ENCODE results near the gene EML3.
A peak's percentile ranks its signal among the peaks of the same experiment; 100 is the strongest.

EML3 gene

DNA sequence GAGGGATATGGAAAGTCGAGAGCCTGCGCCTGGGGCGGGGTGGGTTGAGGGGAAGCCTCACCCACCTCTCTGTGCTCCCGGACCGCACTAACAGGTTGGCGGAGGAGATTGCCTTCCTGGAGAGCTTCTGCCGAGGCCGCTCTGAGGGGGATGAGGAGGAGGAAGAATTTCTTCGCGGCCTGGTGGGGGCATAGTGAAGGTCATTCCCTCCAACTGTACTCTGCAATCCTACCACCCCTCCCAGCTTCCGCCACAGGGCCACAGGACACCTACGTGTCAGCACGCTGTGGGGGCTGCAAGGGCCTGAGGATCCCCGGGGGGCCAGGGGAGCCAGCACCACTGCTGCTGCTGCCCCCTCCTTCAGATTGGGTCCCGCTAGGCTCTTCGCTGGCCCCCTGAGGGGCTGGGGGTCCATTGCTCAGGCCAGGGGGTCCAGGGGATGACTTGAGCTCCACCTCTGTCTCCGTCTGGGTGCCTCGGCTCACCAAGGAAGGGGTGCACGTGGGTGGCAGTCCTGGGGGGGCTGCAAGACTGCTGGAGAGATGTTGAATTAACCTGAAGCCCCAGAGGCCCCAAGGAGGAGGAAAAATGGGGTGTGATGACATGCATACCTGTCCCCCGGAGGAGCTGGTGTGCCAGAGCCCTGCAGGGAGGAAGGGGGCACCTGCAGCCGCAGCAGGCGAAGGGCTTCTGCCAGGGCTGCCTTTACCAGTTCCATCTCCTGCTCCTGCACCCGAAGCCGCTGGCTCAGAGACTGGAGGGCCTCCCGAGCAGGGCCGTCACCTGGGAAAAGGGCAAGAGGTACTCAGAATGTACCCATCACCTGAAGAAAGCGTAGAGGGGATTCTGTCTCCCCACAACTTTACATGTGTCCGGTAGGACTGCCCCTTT, 1.5 kb downstream of the EML3 start:
- no peaks in the 10 kb centered on the region for H3K9me3 Mint-ChIP-seq
- peak overlapping the region; percentile 88 to 93 for H3K4me3 Mint-ChIP-seq
- peaks cover 38 to 53% of the 10 kb centered on the region in 2 donors for H3K4me1 Mint-ChIP-seq (ENCODE audit: low read depth in 2 of 2)

GRCh38 chr11:62610403-62610802, 2.2 kb downstream of the EML3 start:
- Mint-ChIP-seq H3K27ac (peak overlapping the region; percentile 94 to 97), H3K36me3 (ENCODE audit: insufficient read depth) (peaks cover 44% of the 10 kb centered on the region)

More for the DNA sequence above, 1.5 kb downstream of the EML3 start:
- H3K36me3 Mint-ChIP-seq (ENCODE audit: insufficient read depth) = peaks cover 39% of the 10 kb centered on the region
- peak overlapping the region; percentile 94 to 97 for H3K27ac Mint-ChIP-seq
- no peaks in the 10 kb centered on the region for H3K27me3 Mint-ChIP-seq
- no peak for ATAC-seq (replicated peaks)
- no peak for DNase-seq

DNA sequence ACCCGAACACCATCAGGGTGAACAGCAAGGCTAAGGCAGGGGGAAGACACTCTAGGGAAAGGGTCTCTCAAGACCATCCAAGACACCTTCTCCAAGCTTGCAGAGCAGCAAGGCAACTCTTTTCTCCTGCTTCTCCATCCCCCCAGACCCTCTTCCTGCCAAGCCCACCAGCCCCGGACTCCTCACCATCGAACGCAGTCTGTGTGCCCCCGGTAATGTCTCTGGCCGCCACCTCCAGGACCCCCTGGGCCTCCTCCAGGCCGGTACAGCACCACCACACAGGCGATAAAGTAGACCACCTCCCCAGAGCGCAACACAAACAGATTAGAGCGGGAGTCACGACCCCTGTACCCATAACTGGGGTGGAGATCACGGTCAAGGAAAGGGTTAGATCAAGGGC, 3.8 kb downstream of the EML3 start:
- ATAC-seq (replicated peaks) (no peak), DNase-seq (no peak)
- Mint-ChIP-seq H3K36me3 (ENCODE audit: insufficient read depth) (peaks cover 51% of the 10 kb centered on the region), H3K4me1 (ENCODE audit: low read depth in 2 of 2) (peaks cover 35 to 49% of the 10 kb centered on the region in 2 donors), H3K27ac (peak overlapping the region in 1 of 2 donors; percentile 63), H3K27me3 (no peaks in the 10 kb centered on the region), H3K9me3 (no peaks in the 10 kb centered on the region), H3K4me3 (no peak overlapping the region)

More at GRCh38 chr11:62610403-62610802, 2.2 kb downstream of the EML3 start:
- Mint-ChIP-seq H3K4me1 (ENCODE audit: low read depth in 2 of 2) (peaks cover 38 to 53% of the 10 kb centered on the region in 2 donors), H3K27me3 (no peaks in the 10 kb centered on the region), H3K4me3 (peak overlapping the region; percentile 88 to 93), H3K9me3 (no peaks in the 10 kb centered on the region)
- DNase-seq (no peak), ATAC-seq (replicated peaks) (no peak)

- Mint-ChIP-seq H3K9me3 (no peaks in the 10 kb centered on the region), H3K36me3 (ENCODE audit: insufficient read depth) (peaks cover 48% of the 10 kb centered on the region), H3K4me3 (no peak overlapping the region), H3K27me3 (no peaks in the 10 kb centered on the region), H3K27ac (peak overlapping the region in 1 of 2 donors; percentile 78), H3K4me1 (ENCODE audit: low read depth in 2 of 2) (peaks cover 43 to 48% of the 10 kb centered on the region in 2 donors)
- DNase-seq (no peak), ATAC-seq (replicated peaks) (no peak)
These were observed 4.9 kb downstream of the EML3 start for GRCh38 chr11:62607714-62608113.

DNA sequence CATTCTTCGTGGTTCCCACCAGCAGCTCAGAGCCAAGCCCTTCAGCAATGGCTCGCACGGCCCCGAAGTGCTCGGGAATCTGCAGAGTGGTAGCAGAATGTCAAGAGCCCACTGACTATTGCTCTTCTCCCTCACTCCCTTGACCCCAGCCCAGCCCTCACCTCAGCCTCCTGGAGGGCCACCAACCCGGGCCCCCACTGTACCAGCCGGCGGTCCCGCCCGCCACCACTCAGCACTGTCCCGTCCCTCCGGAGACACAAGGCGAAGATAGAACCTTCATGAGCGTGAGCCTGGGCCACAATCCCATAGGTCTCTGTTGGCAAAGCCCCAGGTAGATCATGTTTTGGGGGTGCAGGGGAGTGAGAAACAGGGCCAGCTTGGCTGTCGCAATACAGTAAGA, 6.7 kb downstream of the EML3 start:
- Mint-ChIP-seq H3K36me3 (ENCODE audit: insufficient read depth) (peaks cover 54% of the 10 kb centered on the region), H3K27ac (no peak overlapping the region), H3K9me3 (no peaks in the 10 kb centered on the region), H3K4me3 (no peak overlapping the region), H3K27me3 (no peaks in the 10 kb centered on the region), H3K4me1 (ENCODE audit: low read depth in 2 of 2) (peaks cover 36 to 42% of the 10 kb centered on the region in 2 donors)
- DNase-seq = no peak
- no peak for ATAC-seq (replicated peaks)

- no peak overlapping the region for H3K4me3 Mint-ChIP-seq
- peaks cover 35 to 40% of the 10 kb centered on the region in 2 donors for H3K4me1 Mint-ChIP-seq (ENCODE audit: low read depth in 2 of 2)
These were observed 7.1 kb downstream of the EML3 start for GRCh38 chr11:62605467-62605866.

GRCh38 chr11:62604460-62605120, 8.0 kb downstream of the EML3 start:
- H3K36me3 Mint-ChIP-seq (ENCODE audit: insufficient read depth) = peaks cover 55% of the 10 kb centered on the region
- H3K4me3 Mint-ChIP-seq = no peak overlapping the region
- peak overlapping the region in 1 of 2 donors; percentile 84 for H3K27ac Mint-ChIP-seq

More at GRCh38 chr11:62605467-62605866, 7.1 kb downstream of the EML3 start:
- H3K27me3 Mint-ChIP-seq = no peaks in the 10 kb centered on the region
- DNase-seq (no peak), ATAC-seq (replicated peaks) (no peak)
- no peaks in the 10 kb centered on the region for H3K9me3 Mint-ChIP-seq
- H3K36me3 Mint-ChIP-seq (ENCODE audit: insufficient read depth) = peaks cover 55% of the 10 kb centered on the region
- H3K27ac Mint-ChIP-seq = peak overlapping the region in 1 of 2 donors; percentile 84

GRCh38 chr11:62603776-62604299, 8.7 kb downstream of the EML3 start:
- H3K4me1 Mint-ChIP-seq (ENCODE audit: low read depth in 2 of 2) = peaks cover 41 to 42% of the 10 kb centered on the region in 2 donors
- ATAC-seq (replicated peaks) = no peak
- DNase-seq = no peak
- peaks cover 62% of the 10 kb centered on the region for H3K36me3 Mint-ChIP-seq (ENCODE audit: insufficient read depth)
- no peaks in the 10 kb centered on the region for H3K9me3 Mint-ChIP-seq
- no peaks in the 10 kb centered on the region for H3K27me3 Mint-ChIP-seq
- peak overlapping the region in 1 of 2 donors; percentile 3 for H3K27ac Mint-ChIP-seq
- H3K4me3 Mint-ChIP-seq = peak overlapping the region; percentile 34 to 62

More at GRCh38 chr11:62604460-62605120, 8.0 kb downstream of the EML3 start:
- Mint-ChIP-seq H3K27me3 (no peaks in the 10 kb centered on the region), H3K9me3 (no peaks in the 10 kb centered on the region), H3K4me1 (ENCODE audit: low read depth in 2 of 2) (peaks cover 40 to 42% of the 10 kb centered on the region in 2 donors)
- ATAC-seq (replicated peaks) (no peak), DNase-seq (no peak)

GRCh38 chr11:62603072-62603408, 9.5 kb downstream of the EML3 start:
- Mint-ChIP-seq H3K27me3 (no peaks in the 10 kb centered on the region), H3K4me1 (ENCODE audit: low read depth in 2 of 2) (peaks cover 45 to 46% of the 10 kb centered on the region in 2 donors), H3K4me3 (peak overlapping the region; percentile 34 to 62), H3K36me3 (ENCODE audit: insufficient read depth) (peaks cover 68% of the 10 kb centered on the region), H3K27ac (peak overlapping the region in 1 of 2 donors; percentile 3), H3K9me3 (no peaks in the 10 kb centered on the region)
- ATAC-seq (replicated peaks) (no peak), DNase-seq (no peak)

- Mint-ChIP-seq H3K9me3 (no peaks in the 10 kb centered on the region), H3K27ac (peak overlapping the region; percentile 92 to 93), H3K27me3 (no peaks in the 10 kb centered on the region), H3K36me3 (ENCODE audit: insufficient read depth) (peaks cover 67% of the 10 kb centered on the region), H3K4me3 (peak overlapping the region; percentile 95 to 98), H3K4me1 (ENCODE audit: low read depth in 2 of 2) (peaks cover 44 to 52% of the 10 kb centered on the region in 2 donors)
- DNase-seq (no peak), ATAC-seq (replicated peaks) (no peak)
These were observed 10.2 kb downstream of the EML3 start for GRCh38 chr11:62602141-62603071.

DNA sequence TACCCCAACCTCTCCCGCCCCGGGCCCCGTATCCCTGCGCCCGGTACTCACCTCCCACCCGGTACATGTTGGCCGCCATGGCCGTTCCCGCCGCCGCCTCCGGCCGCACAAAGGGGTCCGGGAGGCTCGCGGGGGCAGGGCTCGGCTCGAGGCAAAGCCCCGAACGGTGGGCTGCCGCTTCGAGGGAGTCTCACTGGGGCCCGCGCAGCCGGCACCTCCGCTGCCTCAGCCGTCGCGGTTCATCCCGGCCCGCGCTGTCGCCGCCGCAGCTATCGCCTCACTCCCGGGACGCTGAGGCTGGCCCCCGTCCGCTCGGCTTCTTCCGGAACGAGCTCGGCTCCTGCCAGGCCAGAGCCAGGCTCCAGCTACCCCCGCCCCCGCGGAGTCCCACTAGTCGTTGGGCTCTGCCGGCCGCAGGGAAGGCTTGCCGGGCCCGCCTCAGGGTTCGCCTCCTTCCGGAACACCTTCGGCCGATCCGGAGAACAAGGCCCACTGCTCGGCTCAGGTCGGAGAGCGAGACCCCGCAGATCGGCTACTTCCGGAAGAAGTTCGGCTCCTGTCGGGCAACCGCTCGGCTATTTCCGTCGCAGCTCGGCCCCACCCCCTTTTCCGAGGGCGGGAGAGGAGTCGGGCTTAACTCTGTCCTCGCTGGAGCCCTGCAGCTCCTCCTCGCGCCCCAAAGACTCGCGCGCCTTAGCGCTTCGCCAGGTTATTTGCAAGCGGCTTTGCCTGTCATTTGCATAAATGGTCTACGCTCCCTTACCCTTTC, 11.0 kb downstream of the EML3 start, which contains the start of gene MTA2:
MTA2 (minus strand) TSS at position 494 of the 769 bp plus-strand sequence; CDS start at position 79, 415 bp downstream.
- Mint-ChIP-seq H3K36me3 (ENCODE audit: insufficient read depth) (peaks cover 68% of the 10 kb centered on the region), H3K4me3 (peak within 1 kb of the TSS; percentile 95 to 98), H3K27ac (peak within 1 kb of the TSS; percentile 92 to 93), H3K27me3 (no peaks in the 10 kb centered on the region), H3K4me1 (ENCODE audit: low read depth in 2 of 2) (peaks cover 47 to 56% of the 10 kb centered on the region in 2 donors), H3K9me3 (no peaks in the 10 kb centered on the region)
- DNase-seq (peak; percentile 99 to 100 (median 100)), ATAC-seq (replicated peaks) (peak; percentile 77)

GRCh38 chr11:62601122-62601371, 11.5 kb downstream of the EML3 start:
- DNase-seq = peak in 1 of 3 experiments; percentile 18
- ATAC-seq (replicated peaks) = no peak
- H3K27ac Mint-ChIP-seq = peak overlapping the region; percentile 92 to 93
- peaks cover 68% of the 10 kb centered on the region for H3K36me3 Mint-ChIP-seq (ENCODE audit: insufficient read depth)
- H3K9me3 Mint-ChIP-seq = no peaks in the 10 kb centered on the region
- H3K27me3 Mint-ChIP-seq = no peaks in the 10 kb centered on the region
- peak overlapping the region; percentile 95 to 98 for H3K4me3 Mint-ChIP-seq
- H3K4me1 Mint-ChIP-seq (ENCODE audit: low read depth in 2 of 2) = peaks cover 47 to 56% of the 10 kb centered on the region in 2 donors
